Measurements from ENCODE around the gene DACT2.
"Not testable (repeated sequence)": the region's sequence is repeated elsewhere in the genome, so short reads cannot be mapped to it uniquely, and the experiment has no call there.

DACT2 gene

DNA sequence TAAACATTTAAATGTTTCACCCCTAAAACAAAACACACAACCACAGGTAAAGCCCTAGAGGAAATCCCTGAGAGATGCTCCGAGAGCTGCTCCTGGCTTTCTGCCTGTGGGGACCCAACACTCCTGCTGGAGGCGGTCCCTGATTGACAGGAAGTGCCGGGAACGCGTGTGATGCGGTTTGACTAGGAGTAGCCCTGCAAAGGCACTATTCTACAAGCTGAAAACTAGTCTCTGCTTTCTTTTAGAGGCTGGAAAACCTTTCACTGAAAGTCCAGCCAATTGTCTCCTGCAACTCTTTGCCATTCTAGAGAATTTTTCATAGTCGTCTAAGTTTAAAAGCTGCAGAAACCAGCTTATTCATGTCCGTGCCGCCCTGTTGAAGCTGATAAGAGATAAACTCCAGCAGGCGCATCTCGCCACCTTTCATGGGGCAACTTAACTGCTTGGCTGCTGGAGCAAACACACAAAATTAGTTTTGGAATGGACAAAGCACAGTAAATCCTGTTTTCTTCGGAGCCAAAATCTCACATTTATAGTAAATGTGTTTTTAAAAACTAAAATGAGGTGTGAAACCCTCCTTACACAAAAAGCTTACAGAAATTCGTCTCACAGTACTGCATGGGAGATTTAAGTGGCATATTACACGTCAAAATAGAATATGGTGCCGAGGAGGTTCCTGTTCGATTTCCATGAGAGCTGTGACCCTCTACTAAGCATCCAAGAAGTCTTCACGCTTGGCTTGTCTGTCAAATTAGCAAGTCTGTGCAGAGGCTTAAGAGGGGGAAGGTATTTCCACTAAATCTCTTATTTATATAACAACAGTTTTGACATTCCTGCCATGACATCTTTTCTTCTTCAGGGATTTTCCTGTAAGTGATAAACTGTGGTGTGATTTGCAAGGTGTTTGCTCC is 46.9 kb downstream of the DACT2 start:
- no peak overlapping the region for H3K27ac ChIP-seq
- H3K4me1 ChIP-seq = peaks cover 34 to 77% (median 69%) of the 10 kb centered on the region in 10 experiments
- H3K4me2 ChIP-seq = peak overlapping the region; percentile 70 to 91 (median 83)
- H4K20me1 ChIP-seq = peaks cover 0 to 10% (median 0%) of the 10 kb centered on the region in 11 experiments; a peak in 4 of 22 replicates
- no peaks in the 10 kb centered on the region for H3K36me3 ChIP-seq
- H3K27me3 ChIP-seq = peaks cover 0 to 48% (median 0%) of the 10 kb centered on the region in 11 experiments; a peak in 5 of 22 replicates
- no peaks in the 10 kb centered on the region for H3K9me3 ChIP-seq (replicated peaks in 1 of 11)
- no peak for TF ChIP-seq Cebpa-rat (IDR thresholded peaks at IDR 0.05)
- no peak overlapping the region for H3K4me3 ChIP-seq
- no peak overlapping the region for H3K9ac ChIP-seq

DNA sequence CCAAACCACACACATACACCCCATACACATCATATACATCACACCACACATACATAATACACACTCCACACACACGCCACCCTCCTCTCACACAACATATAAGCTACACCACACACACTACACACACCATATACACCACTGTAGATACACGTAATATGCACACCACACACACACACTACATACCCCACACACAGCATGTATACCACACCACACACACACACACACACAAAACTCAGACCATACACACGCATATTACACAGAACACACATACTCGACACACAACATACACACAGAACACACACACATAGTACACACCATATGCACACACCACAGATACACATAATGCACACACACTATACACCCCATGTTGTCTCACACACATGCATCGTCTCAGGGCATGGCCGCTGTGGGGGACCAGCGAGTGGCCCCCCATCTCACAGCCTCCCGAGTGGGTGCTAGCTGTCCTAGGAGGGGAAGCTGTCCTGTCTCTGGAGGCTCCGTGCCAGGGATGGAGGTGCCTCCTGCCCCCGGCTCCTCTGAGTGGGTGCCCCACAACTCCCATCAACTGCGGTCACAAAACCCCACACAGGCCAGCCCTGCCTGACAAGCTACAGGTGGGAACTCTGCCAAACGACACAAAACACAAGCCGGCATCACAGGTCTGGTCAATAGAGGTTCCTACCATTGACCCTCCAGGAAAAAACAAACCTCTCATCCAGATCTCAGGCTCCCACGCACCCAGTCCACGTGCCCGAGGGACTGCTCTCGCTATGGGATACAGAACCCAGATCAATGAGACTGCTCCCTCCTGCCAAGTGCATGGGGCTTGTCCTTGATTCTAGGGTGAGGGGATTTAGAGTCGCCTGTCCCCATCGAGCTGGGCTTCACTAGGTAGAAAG is 49.1 kb downstream of the DACT2 start:
- peaks cover 0 to 5% (median 0%) of the 10 kb centered on the region in 11 experiments; a peak in 3 of 22 replicates for H4K20me1 ChIP-seq
- peaks cover 0 to 29% (median 0%) of the 10 kb centered on the region in 11 experiments; a peak in 4 of 22 replicates for H3K27me3 ChIP-seq
- H3K4me2 ChIP-seq = no peak overlapping the region
- no peak overlapping the region for H3K27ac ChIP-seq
- no peak overlapping the region for H3K9ac ChIP-seq
- TF ChIP-seq Cebpa-rat (IDR thresholded peaks at IDR 0.05) = no peak
- H3K9me3 ChIP-seq (replicated peaks in 1 of 11) = no peaks in the 10 kb centered on the region
- H3K4me1 ChIP-seq = peaks cover 19 to 55% (median 47%) of the 10 kb centered on the region in 10 experiments
- H3K4me3 ChIP-seq = no peak overlapping the region
- H3K36me3 ChIP-seq = no peaks in the 10 kb centered on the region

- Histone ChIP-seq H3K4me3 (no peak overlapping the region), H3K36me3 (no peaks in the 10 kb centered on the region), H3K9ac (no peak overlapping the region), H3K4me2 (peak overlapping the region in 6 of 11 experiments; percentile 12 to 58 (median 54); a peak in 8 of 22 replicates), H3K4me1 (peaks cover 19 to 48% (median 40%) of the 10 kb centered on the region in 10 experiments), H3K9me3 (replicated peaks in 1 of 11) (no peaks in the 10 kb centered on the region), H4K20me1 (no peaks in the 10 kb centered on the region; a peak in 2 of 22 replicates), H3K27me3 (peaks cover 0 to 23% (median 0%) of the 10 kb centered on the region in 11 experiments; a peak in 3 of 22 replicates), H3K27ac (no peak overlapping the region)
- no peak for TF ChIP-seq Cebpa-rat (IDR thresholded peaks at IDR 0.05)
Observed at GRCh38 chr6:168269455-168270243, 49.9 kb downstream of the DACT2 start.

DNA sequence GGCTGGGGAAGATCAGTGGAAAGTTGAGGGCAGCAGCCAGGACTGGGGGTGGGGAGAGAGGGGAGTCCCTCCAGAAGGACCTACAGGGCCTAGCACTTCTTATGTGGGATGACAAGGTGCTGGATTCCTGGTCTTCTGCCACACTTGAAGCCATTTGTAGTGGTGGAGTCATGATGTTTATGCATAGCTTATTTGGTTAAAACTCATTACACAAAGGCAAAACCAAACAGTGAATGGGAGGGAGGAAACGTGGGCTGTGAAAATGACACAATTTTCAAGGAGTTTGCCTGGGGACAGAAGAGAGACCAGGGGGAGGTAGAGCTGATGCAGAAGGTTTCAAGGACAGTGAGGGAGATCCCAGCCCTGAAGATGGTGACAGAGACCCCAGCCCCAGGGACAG is 50.8 kb downstream of the DACT2 start:
- peaks cover 0 to 16% (median 0%) of the 10 kb centered on the region in 11 experiments; a peak in 3 of 22 replicates for H3K27me3 ChIP-seq
- TF ChIP-seq Cebpa-rat (IDR thresholded peaks at IDR 0.05) = no peak
- peak overlapping the region in 8 of 11 experiments; percentile 12 to 58 (median 50); a peak in 14 of 22 replicates for H3K4me2 ChIP-seq
- no peak overlapping the region for H3K9ac ChIP-seq
- H3K4me1 ChIP-seq = peaks cover 18 to 40% (median 33%) of the 10 kb centered on the region in 10 experiments
- H3K4me3 ChIP-seq = no peak overlapping the region
- H3K36me3 ChIP-seq = no peaks in the 10 kb centered on the region
- no peaks in the 10 kb centered on the region; a peak in 2 of 22 replicates for H4K20me1 ChIP-seq
- H3K27ac ChIP-seq = no peak overlapping the region
- no peaks in the 10 kb centered on the region for H3K9me3 ChIP-seq (replicated peaks in 1 of 11)

DNA sequence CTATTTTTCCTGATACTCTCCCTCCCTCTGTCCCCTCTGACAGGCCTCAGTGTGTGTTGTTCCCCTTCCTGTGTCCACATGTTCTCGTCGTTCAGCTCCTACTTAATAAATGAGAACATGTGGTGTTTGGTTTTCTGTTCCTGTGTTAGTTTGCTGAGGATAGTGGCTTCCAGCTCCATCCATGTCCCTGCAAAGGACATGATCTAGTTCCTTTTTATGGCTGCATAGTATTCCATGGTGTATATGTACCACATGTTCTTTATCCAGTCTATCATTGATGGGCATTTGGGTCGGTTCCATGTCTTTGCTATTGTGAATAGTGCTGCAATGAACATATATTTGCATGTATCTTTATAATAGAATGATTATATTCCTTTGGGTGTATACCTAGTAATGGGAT is 51.8 kb downstream of the DACT2 start:
- H3K9me3 ChIP-seq (replicated peaks in 1 of 11); H3K27ac ChIP-seq; H3K9ac ChIP-seq; H3K36me3 ChIP-seq; H4K20me1 ChIP-seq; H3K27me3 ChIP-seq; H3K4me2 ChIP-seq; H3K4me3 ChIP-seq: not testable (repeated sequence)
- H3K4me1 ChIP-seq = peaks cover 8 to 30% (median 23%) of the 10 kb centered on the region in 10 experiments

DNA sequence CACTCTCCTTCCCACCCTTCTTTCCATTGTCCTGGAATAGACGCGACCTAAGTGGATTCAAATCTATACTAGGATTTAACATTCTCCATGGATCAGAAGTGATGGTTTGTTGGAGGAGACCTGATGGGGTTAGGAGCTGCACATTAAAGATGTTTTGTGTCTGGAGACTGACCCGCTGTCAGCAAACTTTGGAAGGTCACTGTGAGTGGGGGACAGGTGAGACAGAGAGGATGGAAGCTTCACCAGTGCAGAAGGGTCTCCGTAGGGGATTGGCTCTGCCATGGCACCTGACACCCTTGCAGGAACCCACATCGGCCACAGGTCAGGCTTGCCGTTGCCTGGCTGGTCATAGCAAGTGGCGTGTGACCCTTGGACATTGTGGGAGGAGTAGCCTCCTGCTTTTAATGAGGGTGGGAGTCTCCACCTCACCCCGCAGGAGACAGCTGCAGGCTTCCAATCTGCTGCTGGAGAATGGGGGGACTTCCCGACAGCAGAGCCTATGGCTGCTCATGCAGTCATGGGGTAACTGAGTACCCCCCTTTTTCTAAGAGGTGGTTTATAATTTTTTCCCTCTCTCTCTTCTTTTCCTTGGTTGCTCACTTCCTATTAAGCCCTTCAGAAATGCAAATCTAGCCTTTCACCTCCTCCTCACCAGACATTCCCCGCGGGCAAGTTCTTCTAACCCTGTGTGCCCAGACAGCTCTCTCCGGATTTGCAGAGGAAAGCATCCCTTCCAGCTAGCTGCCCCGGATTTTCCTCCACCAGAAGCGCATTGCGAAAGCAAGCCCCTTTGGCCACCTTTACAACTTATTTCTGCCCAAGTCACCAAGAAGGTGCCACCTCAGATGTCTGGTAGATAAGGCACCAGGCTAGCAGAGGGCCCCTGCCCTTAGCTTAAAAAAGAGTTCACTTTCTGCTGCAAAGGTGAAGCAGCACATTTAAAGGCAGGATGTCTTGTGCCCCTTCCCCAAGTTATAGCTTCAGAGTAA is 53.5 kb downstream of the DACT2 start:
- no peaks in the 10 kb centered on the region for H3K9me3 ChIP-seq (replicated peaks in 1 of 11)
- H3K4me1 ChIP-seq = peaks cover 0 to 20% (median 13%) of the 10 kb centered on the region in 10 experiments; a peak in 12 of 20 replicates
- TF ChIP-seq Cebpa-rat (IDR thresholded peaks at IDR 0.05) = no peak
- H4K20me1 ChIP-seq = no peaks in the 10 kb centered on the region; a peak in 2 of 22 replicates
- H3K27ac ChIP-seq = no peak overlapping the region
- no peaks in the 10 kb centered on the region for H3K27me3 ChIP-seq
- no peaks in the 10 kb centered on the region for H3K36me3 ChIP-seq
- no peak overlapping the region for H3K9ac ChIP-seq
- H3K4me2 ChIP-seq = no peak overlapping the region
- H3K4me3 ChIP-seq = no peak overlapping the region

DNA sequence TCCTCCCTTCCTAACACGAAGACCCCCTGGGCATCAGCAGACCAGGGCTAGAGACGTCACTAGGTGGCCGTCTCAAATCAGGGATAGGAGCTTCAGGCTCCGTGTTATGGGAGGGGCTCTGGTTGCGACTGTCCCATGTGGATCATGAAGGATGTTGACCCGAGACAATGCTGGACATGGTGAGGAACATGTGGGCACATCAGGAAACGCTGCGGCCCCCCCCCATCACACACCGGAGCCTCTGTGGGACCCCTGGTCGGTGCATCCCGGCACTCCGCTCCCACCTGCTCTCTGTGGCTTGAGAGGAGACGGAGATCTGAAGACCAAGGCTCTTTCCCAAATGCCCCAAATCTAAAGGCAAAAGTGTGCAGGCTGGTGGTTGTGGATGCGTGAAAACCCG is 54.2 kb downstream of the DACT2 start:
- H3K27me3 ChIP-seq = no peaks in the 10 kb centered on the region
- no peak overlapping the region for H3K9ac ChIP-seq
- H3K4me1 ChIP-seq = peaks cover 0 to 20% (median 13%) of the 10 kb centered on the region in 10 experiments; a peak in 12 of 20 replicates
- no peaks in the 10 kb centered on the region; a peak in 2 of 22 replicates for H4K20me1 ChIP-seq
- no peaks in the 10 kb centered on the region for H3K9me3 ChIP-seq (replicated peaks in 1 of 11)
- TF ChIP-seq Cebpa-rat (IDR thresholded peaks at IDR 0.05) = no peak
- H3K4me2 ChIP-seq = no peak overlapping the region
- no peak overlapping the region for H3K4me3 ChIP-seq
- no peak overlapping the region for H3K27ac ChIP-seq
- no peaks in the 10 kb centered on the region for H3K36me3 ChIP-seq
